GM12801 (cell line): ENCODE measurements around the gene CNPY1.

Source experiments
- TF ChIP-seq, protein P1 (sequence below): IDR thresholded peaks from one replicate; pipeline ENCODE4 v1.5.1; 2011; ENCODE audit warnings: control low read depth; ENCODE audit not compliant: insufficient read length; ENCODE audit errors: extremely low read depth

The CNPY1 gene

GRCh38 chr7:155520114-155520513 is 26.2 kb downstream of the CNPY1 start:
- TF ChIP-seq, protein P1, sequence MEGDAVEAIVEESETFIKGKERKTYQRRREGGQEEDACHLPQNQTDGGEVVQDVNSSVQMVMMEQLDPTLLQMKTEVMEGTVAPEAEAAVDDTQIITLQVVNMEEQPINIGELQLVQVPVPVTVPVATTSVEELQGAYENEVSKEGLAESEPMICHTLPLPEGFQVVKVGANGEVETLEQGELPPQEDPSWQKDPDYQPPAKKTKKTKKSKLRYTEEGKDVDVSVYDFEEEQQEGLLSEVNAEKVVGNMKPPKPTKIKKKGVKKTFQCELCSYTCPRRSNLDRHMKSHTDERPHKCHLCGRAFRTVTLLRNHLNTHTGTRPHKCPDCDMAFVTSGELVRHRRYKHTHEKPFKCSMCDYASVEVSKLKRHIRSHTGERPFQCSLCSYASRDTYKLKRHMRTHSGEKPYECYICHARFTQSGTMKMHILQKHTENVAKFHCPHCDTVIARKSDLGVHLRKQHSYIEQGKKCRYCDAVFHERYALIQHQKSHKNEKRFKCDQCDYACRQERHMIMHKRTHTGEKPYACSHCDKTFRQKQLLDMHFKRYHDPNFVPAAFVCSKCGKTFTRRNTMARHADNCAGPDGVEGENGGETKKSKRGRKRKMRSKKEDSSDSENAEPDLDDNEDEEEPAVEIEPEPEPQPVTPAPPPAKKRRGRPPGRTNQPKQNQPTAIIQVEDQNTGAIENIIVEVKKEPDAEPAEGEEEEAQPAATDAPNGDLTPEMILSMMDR, result no peak

DNA sequence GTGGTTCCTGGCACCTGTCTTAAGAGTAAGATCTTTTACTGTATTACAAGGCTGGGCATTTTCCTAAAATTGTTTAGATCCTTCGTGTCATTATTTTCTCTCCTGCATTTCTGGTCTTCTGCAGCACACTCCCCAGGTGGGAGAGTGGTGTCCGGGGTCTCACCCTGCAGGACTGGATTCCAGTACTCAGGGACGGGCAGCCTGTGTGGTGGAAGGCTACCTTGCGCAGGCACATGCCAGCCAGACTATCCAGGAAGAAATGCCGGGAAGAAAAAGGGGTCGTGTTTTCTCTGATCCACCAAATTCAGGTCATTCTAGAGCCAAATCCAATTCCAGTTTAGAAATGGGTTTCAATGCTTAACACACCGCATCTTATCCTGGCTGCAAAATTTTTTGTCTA is 27.7 kb downstream of the CNPY1 start:
- TF ChIP-seq, protein P1, result no peak

DNA sequence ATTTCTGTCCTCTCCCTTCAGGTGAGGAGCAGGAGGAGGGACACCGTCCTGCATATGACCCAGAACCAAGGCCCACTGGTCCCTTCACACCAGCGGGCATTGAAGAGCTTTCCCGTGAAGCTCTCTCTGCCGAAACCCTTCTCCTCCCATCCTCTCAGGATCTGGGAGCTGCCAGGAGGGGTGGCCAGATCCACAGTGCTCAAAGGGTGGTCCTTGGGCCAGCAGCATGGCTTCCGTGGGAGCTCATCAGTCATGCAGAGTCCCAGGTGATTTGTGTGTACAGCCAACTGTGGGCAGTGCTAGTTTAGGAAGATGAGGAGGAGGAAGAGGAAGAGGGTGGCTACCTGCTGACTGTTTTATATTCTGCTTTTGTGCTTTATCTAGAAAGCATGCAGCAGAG is 28.4 kb downstream of the CNPY1 start:
- TF ChIP-seq, protein P1, result no peak

DNA sequence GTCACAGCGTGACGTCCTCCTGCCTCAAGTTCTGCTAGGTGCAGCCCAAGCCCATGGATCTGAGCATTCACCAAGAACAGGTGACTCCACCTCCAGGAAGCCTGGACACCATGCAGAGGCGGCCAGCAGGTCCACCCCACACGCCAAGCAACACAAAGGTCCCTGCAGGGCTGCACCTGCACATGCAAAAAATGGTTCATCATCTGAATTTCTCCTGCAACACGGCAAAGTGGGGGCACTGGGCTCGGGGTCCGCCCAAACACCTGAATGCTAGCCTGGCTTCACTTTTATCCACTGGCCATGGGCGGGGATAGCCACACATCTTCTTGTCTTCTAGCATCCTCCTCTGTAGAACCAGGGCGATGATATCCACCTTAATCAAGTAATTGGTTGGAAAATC is 28.9 kb downstream of the CNPY1 start:
- TF ChIP-seq, protein P1, result no peak

- TF ChIP-seq, protein P1, result no peak
Observed at GRCh38 chr7:155516466-155516865, 29.9 kb downstream of the CNPY1 start.

GRCh38 chr7:155515318-155515717 is 31.0 kb downstream of the CNPY1 start:
- TF ChIP-seq, protein P1, result no peak

DNA sequence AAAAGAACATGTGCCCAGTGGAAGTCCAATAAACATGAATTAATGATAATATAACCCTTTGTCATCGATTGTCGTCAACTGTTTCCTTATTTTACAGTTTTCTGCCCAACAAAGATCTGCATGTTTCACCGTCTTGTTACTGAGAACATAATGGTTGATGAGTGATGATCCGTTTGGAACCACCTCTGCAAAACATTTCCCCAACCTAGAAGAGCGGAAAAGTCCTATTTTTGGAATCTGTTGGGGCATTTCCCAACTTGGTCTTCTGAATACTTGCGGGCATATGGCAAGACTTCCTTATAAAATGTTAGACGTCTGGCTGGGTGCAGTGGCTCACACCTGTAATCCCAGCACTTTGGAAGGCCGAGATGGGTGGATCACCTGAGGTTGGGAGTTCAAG is 32.1 kb downstream of the CNPY1 start:
- TF ChIP-seq, protein P1, result no peak
